ENCODE measurements around the gene GLTP.
A peak's percentile ranks its signal among the peaks of the same experiment; 100 is the strongest.
"Not testable (repeated sequence)": the region's sequence is repeated elsewhere in the genome, so short reads cannot be mapped to it uniquely, and the experiment has no call there.

Gene GLTP

DNA sequence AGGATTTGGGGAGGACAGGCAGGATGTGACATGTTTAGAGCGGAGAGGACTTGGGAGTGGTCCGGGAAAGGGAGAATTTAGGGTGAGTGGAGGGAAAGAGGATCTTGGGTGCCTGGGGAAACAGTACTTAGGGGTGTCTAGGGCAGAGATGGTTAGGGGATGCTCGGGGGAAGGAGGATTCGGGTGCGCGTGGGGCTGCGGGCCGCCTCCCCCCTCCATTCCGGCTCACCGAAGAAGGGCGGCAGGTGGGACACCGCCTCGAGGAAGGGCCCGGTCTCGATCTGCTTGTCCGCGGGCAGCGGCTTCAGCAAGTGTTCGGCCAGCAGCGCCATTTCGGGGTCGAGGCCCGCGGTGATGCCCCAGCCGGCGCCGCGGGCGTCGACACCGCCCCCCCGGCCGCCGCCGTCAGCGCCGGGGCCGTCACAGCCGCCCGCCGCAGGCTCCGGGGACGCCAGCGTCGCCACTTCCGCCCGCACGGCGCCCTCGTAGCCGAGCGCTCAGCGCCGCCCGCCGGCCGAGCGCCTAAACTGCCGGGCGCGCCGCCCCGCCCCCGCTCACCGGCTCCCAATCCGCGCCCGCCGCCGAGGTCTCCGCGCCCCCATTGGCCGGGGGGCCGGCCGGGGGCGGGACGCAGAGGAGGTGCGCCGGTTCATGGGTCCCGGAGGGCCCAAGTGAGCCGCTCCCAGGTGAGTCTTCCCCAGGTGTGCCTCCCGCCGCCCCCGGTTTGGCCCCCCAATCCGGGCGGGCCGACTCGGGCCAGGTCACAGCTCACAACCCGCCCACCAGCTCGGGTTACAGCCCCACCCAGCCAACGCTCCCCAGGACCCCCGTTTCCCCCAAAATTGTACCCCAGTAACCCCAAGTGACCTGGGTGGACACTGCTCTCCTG, at the start of gene GLTP:
TSS of gene GLTP (minus strand) at position 499 of the 889 bp plus-strand sequence. CDS start at position 332, 167 bp downstream.
- DNase-seq (ENCODE audit: low spot score), result peak; percentile 98

DNA sequence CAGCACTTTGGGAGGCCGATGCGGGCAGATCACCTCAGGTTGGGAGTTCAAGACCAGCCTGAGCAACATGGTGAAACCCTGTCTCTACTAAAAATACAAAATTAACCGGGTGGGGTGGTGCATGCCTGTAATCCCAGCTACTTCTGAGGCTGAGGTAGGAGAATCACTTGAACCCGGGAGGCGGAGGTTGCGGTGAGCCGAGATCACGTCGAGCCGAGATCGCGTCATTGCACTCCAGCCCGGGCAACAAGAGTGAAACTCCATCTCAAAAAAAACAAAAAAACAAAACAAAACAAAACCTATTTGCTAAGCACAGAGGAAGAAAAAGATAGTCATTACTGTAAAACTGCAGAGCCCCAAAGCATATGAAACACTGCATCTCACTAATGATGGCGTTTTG, 49.0 kb upstream of the GLTP start:
- DNase-seq (ENCODE audit: low spot score), result not testable (repeated sequence)

DNA sequence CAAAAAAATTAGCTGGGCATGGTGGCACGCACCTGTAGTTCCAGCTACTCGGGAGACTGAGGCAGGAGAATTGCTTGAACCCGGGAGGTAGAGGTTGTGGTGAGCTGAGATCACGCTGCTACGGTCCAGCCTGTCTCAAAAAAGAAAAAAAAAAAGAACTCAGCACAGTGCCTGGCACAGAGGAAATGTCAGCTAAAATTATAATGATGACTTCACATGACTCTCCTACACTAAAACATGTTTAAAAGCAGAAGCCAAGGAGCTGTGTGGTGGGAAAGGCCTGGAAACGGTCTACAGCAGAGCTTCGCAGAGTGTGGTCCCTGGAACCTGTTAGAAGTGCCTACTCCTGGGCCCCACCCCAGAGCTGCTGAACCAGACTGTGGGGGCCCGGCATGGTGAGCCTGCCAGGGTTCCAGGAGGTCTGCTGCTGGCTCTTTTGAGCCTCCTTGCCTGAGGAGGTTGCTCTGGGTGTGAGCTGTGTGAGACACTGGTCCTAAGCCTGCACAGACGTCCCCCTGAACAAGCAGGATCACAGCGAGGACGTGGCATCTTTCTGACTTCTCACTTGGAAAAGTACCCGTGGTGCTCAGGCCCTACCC, 47.8 kb upstream of the GLTP start:
- DNase-seq (ENCODE audit: low spot score), result no peak

GRCh38 chr12:109927622-109928021, 47.3 kb upstream of the GLTP start:
- peak; percentile 86 for DNase-seq (ENCODE audit: low spot score)

GRCh38 chr12:109926488-109927210, 46.3 kb upstream of the GLTP start:
- DNase-seq (ENCODE audit: low spot score), result no peak

DNA sequence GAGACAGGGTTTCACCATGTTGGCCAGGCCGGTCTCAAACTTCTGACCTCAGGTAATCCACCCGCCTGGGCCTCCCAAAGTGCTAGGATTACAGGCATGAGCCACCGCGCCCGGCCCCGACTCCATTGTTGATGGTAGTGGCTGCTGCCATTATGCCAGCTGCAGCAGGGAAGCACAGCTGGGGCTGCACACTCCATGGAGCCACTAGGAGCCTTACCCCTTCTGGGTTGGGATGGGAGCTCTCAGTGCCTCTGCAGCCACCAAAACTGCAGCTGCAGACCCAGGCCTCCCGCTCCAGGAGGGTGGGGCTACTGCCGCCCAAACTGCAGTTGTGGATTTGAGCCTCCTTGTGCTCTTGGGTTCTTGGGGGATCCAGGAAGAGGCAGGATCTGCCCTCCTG, 45.7 kb upstream of the GLTP start:
- DNase-seq (ENCODE audit: low spot score), result no peak

DNA sequence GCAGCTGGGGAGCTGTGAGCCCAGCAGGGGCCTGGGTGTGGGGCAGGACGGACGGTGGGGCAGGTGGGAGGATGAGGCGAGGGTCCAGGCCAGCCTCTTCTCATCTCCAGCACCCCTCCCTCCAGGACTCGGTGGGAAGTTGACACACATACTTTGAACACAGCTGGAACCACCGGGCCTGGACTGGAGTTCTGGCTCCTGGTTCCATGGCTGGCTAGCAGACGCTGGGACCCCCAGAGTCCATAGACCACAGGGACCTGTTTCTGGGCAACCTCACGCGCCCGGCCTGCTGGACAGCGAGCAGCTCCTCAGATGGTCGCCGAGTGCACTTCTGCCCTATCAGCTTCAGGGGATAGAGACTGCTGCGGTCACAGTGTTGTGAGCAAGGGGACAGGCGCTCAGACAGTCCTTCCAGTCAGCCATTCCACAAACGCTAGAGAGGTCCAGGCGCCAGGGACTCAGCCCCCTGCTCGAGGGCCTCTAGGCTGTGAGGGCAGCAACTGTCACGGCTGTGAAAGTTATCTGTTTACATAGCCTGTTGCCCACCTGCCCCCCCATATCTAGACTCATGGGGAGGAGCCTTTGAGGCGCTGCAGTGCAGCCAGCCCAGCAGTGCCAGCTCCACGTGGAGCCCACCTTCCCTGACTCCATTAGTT, 45.0 kb upstream of the GLTP start:
- no peak for DNase-seq (ENCODE audit: low spot score)

- no peak for DNase-seq (ENCODE audit: low spot score)
Observed at GRCh38 chr12:109923481-109924245, 43.3 kb upstream of the GLTP start.

- DNase-seq (ENCODE audit: low spot score), result no peak
Observed at GRCh38 chr12:109923038-109923437, 42.7 kb upstream of the GLTP start.

GRCh38 chr12:109921982-109922381, 41.6 kb upstream of the GLTP start:
- no peak for DNase-seq (ENCODE audit: low spot score)

DNA sequence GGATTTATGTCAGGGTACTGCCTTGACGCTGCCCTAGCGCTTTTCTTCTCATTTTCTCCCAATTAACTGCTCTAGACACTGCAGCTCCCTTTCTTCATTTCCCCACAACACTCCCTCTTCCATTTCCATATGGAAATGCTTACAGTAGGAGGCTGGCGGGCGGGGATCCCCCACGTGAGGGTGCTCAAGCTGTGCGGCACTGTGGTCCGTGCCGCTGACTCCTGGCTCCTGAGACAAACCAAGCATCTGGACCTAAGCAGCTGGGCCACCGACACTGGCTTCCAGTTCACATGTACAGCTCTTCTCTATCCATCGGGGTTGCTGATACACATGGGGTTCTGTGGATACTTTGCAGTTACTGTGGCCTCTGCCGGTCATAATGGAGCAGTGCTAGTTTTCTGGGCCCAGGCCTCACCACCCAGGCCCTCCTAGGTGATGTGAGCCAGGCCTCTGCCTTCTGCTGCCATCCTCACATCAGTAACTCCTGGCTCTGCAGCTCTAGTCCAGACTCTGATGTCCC, 40.0 kb upstream of the GLTP start:
- DNase-seq (ENCODE audit: low spot score), result peak; percentile 29

DNA sequence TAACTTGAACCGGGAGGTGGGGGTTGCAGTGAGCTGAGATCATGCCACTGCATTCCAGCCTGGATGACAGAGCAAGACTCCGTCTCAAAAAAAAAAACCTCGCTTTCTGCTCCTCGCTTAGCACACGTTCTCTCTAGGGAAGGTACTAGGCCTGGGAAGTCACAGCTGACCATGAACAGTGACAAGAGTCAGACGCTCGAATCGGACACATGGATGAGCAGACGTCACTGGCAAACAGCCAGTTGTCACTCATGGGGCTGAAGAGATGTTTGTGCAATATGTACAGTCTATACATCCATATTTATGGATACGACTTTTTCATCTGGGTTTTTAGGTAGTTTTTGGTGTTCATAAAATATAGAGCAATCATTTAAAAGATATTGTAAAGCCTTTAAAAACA, 39.1 kb upstream of the GLTP start:
- no peak for DNase-seq (ENCODE audit: low spot score)

DNA sequence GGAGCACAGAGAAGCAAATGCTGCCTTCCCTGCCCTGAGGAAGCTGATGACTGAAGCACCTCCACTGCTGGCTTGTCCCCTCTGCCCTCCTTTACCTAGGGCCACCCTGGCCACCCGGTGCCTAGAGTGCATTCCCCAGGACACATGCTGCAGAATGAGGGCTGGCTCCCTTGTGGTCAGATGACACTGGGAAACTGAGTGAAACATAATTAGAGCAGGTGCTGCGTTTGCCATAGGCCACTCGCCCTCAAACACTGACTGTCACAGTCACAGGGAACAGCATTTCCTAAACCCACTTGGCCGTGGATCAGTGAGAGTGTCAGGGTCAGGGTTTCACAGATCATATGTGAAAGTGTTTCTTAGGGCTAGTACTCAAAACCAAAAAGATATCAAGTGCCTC, 35.7 kb upstream of the GLTP start:
- DNase-seq (ENCODE audit: low spot score), result no peak

DNA sequence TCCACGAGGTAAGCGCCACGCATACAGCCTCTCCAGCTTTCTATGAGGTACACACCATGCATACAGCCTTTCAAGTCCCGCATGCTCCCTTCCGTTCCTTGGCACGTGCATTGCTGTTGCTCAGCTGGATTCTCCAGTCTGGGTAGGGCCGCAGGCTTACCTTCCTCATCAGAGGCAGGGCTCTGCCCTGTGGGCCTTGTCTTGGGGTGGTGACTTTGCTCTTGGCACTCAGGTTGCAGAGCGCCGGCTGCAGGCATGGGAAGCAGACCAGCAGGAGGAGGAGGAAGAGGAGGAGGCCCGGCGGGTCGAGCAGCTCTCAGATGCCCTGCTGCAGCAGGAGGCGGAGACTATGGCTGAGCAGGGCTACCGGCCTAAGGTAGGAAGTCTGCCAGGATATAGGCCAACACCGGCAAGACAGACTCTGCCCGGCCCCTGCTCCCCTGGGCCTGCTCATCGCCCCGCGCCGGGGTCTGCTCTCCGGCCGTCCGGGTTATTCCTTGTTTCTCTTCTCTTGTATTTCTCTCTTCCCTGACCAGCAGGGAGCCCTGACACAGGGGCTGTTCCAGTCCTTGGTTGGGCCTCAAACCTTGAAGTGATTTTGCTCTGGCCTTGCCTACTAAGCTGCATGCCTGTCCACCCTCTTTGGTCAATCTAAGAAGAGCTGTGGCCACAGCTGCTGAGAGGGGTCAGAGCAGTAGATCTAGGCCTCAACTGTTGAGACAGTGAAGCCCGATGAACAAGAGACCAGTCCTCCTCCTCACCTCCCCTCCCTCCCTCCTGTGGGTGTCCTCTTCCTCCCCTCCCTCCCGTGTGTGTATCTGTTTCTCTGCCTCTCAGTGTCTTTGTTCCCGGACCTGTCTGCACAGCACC, 35.1 kb upstream of the GLTP start:
- DNase-seq (ENCODE audit: low spot score), result no peak

GRCh38 chr12:109914461-109914860, 34.1 kb upstream of the GLTP start:
- no peak for DNase-seq (ENCODE audit: low spot score)

DNA sequence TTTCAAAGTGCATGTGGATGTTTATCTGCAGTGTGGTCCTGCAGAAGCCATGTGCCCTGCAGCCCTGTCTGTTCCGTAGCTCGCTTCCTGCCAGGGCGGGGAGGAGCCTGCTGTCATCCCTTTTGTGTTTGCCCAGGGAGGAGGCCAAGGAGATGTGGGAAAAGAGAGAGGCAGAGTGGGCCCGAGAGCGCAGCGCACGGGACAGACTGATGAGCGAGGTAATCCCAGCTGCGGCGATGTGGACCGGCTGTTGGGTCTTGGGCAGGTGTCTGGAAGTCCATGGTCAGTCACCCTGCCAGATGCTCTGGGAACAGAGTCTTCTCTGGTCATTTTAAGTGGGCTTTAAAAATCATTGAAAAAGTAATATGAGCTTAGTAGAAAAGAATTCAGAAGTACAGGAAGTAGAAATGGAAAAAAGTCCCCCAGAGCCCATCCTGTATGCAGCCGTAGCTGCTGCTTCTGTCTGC, 32.5 kb upstream of the GLTP start:
- no peak for DNase-seq (ENCODE audit: low spot score)

DNA sequence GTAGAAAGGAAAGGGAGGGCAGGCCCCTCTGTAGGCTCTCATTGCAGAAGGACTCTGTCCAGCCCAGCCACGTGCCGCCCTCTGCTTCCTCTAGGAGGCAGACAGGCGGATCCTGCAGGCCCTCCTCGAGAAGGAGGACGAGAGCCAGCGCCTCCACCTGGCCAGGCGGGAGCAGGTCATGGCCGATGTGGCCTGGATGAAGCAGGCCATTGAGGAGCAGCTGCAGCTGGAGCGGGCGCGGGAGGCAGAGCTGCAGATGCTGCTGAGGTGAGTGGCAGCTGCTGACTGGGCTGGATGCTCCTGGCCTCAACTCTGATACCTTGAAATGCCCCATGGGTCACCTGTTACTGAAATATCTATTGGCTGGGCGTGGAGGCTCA, 30.6 kb upstream of the GLTP start:
- peak; percentile 67 for DNase-seq (ENCODE audit: low spot score)

DNA sequence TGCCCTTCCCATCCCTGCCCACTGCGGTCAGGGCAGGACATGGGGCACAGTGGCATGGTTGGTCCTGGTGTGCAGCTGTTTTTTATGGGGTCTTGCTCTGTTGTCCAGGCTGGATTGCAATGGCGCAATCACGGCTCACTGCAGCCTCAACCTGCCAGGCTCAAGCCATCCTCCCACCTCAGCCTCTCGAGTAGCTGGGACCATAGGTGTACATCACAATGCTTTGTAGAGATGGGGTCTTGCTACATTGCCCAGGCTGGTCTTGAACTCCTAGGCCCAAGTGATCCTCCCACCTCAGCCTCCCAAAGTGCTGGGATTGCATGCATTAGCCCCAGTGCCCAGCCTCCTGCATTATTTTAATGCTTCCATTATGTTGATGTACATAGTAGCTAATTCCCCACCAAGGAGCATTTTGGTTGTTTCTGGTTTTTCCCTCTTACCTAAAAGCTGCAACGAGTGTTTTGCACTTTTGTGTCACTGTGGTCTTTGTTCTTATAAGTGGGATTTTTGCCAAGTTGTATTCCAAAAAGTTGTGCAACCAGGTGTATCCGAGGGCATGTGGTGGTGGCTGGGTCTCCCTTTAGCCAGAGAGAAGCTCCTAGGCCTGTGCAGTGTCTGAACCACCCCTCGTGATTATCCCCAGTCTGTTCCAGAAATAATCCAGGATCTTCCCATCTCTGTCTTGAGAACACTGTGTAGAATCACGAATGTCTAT, 30.1 kb upstream of the GLTP start:
- no peak for DNase-seq (ENCODE audit: low spot score)

- no peak for DNase-seq (ENCODE audit: low spot score)
Observed at GRCh38 chr12:109905301-109905700, 25.0 kb upstream of the GLTP start.
